NCI-H1105 (cell line): ENCODE measurements around the gene SELENOK.
"Not testable (repeated sequence)": the region's sequence is repeated elsewhere in the genome, so short reads cannot be mapped to it uniquely, and the experiment has no call there.

Experiments
- DNase-seq: peaks from one replicate; lab custom pipeline; 2025; lab: John Stamatoyannopoulos, UW

The SELENOK gene

DNA sequence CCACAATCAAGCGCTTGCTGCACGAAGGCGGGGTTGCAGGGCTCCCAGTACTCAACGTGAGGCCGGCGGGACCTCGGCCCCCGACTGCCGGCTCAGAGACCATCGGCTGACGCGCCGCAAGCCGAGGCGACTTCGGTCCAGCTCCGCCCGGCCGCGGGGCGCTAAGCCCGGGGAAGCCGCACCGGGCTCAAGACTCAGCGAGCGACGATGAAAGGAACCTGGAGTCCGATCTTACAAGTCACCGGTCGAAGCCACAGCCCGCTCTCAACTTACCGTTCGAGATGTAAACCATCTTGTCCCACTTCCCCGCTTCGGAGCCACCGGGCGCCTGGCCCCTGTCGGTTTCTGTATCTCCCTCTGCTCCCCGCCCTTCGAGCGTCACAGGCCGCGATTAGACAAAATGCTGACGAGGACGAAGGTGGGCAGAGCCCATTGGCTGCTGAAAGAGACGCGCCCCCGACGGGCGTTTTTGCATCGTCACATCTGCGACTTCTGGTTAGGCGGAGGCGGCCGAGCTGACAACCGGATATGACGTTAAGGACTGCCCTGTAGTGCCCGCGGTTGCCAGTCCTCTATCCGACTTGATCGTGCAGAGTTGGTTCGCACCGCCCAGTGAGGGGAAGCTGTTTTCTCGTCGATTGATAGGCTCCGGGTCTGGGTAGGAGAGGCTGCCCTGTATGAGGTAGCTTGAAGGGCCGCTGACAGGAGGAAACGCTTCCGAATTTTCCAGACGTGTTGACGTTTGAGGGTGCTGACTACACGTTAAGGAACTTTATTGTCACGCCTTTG lies at the start of gene SELENOK:
Gene SELENOK, minus strand, starts transcription at position 363 of the 789 bp plus-strand sequence.
- DNase-seq = peak; percentile 95

DNA sequence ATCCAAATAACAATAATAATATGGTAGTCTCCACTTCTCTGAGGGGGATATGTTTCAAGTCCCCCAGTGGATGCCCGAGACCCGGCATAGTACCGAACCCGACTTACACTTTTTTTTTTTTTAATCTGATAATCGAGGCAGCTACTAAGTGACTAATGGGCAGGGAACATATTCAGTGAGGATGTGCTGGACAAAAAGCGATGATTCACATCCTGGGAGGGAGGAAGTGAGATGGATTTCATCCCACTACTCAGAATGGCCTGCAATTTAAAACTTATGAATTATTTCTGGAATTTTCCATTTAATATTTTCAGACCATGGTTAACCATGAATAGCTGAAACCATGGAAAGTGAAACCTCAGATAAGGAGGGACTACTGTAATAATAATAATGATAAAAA lies 49.5 kb upstream of the SELENOK start:
- no peak for DNase-seq

DNA sequence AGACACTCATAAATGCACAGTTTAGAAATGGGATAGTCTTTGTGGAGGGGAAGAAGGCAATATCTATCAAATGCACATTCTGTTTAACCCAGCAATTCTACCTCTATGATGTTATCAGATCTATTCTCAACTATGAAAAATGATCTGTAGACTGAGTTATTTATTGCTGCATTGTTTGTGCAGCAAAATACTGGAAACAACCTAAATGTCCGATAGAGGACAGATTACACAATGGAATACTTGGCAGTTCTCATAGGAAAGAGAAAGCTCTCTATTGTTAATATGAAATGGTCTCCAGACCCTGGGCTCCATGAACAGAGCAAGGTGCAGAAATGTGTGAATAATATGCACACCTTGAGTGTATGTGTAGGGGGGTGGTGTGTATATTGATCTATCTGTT lies 49.0 kb upstream of the SELENOK start:
- DNase-seq = no peak

DNA sequence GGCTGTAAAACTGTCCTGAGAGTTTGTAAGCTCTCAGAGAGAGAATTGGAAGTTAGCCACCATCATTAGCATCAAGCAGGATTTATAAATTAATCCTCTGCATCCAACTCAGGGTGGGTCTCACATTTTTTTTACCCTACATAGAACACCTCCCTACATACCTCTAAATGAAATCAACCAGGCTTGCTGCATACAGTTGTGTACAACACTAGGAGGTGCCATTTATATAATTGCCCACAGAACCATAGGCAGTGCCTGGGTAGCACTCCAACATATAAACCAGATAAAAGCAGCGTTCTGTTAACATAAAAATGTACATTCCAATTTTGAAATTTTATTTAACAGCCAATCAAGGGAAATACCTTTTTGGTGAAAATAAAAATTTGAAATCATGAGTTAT lies 48.2 kb upstream of the SELENOK start:
- DNase-seq = no peak

DNA sequence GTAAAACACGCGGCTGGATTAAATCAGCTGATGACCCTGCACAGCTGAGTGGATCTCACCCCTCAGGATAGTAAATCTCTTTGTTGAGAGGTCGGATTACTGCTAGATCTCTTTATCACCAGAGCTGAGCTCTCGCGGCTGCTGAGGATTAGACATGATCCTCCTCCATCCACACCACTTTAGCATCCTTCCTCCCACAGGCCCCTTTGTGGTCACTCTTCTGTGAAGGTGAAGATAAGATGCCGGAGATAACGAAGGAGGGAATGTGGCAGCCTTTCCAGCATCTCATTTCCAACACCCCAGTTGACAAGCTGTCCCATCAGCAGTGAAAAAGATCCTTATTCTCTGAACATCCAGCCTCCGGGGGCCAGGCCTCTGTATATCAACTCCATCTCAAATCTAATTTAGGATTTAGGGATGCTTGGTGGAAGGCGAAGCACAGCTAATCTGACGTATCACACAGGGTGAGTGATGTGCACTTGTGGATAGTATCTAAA lies 47.5 kb upstream of the SELENOK start:
- no peak for DNase-seq

DNA sequence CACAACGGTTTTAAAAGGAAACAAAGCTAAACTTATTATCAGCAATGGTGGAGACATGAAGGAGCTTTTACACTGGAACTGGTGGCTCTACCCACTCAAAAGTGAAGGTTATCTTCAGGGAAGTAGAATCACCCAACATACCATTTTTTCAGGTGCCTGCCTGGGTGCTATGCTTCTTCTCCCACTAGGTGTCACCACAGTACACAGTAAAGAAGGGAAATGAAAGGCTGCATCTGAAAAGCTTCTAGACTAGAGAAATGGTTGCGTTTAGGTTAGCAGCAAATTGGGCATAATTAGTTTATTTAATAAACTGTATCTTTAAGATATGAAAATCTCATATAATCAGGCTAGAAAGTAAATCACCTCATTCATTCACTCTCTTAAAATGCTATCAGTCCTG lies 47.0 kb upstream of the SELENOK start:
- no peak for DNase-seq

DNA sequence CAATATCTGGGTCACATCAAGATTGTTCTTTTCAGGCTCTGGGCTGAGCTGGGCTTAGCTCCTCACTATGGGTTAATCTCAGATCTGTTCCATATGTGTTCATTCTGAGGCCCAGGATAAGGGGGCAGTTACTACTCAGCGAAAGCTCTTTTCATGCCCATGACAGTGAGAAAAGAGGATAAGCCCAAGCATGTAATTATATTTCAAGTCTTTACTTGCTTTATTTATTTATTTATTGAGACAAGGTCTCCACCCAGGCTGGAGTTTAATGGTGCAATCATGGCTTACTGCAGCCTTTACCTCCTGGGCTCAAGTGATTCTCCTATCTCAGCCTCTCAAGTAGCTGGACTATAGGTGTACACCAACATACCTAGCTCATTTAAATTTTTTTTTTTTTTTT lies 44.7 kb upstream of the SELENOK start:
- DNase-seq = no peak

DNA sequence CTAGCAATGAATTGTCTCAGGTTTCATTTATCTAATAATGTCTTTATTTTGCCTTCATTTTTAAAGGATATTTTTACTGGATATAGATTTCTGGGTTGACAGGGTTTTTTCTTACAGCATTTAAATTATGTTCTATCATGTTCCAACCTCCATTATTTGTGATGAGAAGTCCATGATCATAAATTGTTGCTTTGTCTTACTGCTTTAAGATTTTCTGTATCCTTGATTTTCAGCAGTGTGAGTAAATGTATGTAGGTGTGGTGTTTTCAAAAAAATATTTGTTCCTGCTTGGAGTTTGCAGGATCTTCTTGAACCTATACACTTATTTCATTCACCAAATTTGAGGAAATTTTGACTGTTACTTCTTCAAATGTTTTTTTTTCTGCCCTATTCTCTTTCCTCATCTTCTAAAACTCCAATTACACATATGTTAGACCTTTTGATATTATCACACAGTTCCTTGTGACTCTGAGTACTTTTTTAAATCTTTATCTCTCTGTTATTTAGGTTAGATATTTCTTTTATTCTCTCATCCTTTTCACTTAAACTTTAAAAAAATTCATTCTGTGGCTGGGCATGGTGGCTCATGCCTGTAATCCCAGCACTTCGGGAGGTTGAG lies 43.7 kb upstream of the SELENOK start:
- DNase-seq = no peak

DNA sequence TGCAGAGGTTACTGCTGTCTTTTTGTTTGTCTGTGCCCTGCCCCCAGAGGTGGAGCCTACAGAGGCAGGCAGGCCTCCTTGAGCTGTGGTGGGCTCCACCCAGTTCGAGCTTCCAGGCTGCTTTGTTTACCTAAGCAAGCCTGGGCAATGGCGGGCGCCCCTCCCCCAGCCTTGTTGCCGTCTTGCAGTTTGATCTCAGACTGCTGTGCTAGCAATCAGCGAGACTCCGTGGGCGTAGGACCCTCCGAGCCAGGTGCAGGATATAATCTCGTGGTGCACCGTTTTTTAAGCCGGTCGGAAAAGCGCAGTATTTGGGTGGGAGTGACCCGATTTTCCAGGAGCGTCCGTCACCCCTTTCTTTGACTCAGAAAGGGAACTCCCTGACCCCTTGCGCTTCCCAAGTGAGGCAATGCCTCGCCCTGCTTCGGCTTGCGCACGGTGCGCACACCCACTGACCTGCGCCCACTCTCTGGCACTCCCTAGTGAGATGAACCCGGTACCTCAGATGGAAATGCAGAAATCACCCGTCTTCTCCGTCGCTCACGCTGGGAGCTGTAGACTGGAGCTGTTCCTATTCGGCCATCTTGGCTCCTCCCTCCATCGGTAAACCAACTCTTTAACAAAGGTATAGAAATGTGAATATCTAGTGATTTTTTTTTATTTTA lies 35.7 kb upstream of the SELENOK start:
- DNase-seq = not testable (repeated sequence)

DNA sequence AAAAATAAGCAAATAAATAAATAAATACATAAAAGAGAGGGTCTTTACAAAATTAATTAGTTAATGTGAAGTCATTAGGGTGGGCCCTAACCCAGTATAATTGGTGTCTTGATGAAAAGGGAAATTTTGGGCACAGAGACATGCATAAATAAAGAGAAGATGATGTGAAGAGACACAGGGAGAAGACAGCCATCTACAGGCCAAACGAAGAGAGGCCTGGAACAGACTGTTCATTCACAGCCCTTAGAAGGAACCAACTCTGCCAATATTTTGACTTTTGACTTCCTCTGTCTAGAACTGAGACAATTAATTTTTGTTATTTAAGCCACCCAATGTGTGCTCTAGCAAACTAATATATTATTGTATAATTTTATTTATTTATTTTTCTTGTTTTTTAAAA lies 29.6 kb upstream of the SELENOK start:
- no peak for DNase-seq

DNA sequence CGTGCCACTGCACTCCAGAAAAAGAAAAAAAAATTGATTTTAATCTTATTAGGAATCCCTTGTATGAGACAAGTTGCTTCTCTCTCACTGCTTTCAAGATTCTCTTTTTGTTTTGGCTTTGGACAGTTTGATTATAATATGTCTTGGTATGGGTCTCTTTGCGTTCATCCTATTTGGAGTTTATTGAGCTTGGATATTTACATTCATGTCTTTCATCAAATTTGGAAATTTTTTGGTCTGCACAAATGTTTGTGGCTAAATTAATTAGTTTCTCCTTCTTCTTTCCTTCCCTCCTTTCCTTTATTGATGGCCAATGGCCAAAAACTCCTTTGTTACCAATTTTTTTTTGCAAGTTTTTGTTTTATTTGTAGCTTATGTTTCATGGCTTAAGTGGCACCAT lies 28.1 kb upstream of the SELENOK start:
- no peak for DNase-seq

DNA sequence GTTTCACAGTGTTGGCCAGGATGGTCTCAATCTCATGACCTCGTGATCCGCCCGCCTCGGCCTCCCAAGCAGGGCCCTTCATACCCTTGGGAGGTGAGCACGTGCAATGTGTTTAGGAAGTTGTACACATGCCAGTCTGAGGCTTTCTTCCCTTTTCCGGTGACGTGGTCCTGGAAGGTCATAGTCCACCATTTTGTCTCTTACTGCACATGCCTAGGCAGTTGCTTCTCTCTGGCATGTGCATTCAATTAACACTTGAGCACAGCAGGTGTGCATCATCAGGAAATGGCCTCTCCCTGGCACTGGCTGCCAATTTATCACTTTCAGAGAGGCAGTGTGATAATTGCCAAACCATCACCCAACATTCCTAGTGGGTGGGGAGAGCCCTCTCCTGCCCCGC lies 21.7 kb upstream of the SELENOK start:
- no peak for DNase-seq

DNA sequence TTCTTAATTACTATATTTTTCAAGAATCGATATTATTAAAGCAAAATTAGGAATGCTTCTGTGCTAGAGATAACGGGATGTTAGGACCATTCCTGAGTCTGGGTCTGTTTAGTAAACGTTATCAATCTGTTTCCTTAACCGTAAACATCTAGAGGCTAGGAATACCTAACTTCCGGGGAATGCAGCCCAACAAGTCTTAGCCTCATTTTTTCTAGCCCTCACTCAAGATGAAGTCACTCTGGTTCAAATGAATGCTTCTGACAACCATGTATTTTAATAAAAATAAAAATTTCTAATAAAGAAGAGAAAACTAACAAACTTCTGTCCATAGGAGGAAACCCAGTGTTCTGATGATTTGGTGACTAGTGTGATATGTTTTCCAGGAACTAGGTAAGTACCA lies 11.1 kb upstream of the SELENOK start:
- no peak for DNase-seq

DNA sequence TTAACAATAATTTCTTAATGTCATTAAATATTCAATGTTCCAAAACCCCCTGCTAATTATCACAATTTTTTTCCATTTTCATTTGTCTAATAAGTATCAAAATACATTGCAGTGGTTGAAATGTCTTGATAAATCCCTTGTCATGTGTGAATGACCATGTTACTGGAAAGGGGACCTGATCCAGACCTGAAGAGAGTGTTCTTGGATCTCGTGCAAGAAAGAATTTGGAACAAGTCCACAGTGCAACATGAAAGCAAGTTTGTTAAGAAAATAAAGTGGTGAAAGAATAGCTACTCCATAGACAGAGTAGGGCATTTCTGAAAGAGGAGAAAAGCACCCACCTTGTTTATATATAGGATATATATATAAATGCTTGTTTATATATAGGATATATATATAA lies 10.4 kb upstream of the SELENOK start:
- no peak for DNase-seq

DNA sequence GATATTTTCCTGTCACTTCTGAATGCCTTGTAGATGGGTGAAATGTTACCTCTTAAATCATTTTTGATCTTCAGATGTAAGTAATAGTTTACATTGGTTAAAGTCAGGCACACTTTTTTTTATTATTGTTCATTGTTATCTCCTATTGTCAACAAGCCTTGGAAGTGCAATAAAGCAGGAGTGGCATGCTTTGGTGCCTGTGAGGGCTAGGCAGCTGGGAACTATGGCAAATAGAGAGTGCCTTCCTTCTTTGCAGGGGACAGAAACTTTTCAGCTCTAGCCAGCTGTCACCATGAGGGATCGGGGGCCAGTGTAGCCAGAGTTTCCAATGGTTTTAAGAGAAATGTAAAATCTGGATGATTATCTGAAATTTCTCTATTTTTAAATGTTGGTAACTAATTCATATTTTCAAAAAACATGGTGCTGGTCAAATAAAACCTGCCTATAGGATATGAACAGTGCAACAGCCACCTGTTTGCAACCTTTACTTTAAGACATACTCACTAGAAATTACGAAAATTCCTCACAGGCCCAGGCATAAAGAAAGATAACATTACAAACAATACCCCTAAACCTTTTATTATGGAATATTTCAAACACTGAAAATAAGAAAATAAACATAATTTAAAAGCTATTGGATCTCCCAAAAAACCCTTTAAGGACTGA lies 9.1 kb upstream of the SELENOK start:
- no peak for DNase-seq

DNA sequence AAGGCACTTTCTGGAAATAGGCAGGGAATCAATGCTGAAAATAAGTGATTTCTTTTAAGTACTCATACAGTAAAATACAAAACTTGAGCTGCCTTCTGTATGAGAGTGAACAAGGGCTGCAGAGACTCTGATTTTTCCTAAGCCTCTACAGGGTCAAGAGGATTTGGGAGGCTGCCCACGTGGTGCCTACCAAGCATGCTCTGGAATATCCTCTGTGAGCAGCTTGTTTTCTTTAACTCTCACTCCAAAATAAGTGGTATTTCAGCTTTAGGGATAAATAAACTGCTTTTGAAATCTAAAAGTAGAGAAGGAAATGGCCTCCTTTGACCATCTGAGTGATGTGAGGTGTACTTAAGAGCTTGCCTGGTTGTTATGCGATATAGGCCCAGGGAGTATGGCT lies 8.1 kb upstream of the SELENOK start:
- DNase-seq = no peak

DNA sequence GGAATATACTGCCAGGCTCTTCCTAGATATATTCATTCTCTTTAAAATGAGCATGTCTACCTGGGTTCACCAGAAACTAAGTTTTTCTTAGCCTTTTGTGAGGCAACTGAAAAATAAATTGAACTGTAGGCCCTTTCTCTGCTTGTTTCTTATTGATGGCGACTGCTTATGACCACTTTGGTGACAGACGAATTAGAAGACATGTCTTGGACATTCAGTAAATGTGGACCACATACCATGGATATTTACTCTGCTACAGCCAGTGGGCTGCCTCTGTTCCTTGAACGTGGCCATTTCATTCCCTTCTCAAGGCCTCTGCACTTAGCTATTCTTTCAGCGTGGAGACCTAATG lies 603 bp upstream of the SELENOK start:
- no peak for DNase-seq

DNA sequence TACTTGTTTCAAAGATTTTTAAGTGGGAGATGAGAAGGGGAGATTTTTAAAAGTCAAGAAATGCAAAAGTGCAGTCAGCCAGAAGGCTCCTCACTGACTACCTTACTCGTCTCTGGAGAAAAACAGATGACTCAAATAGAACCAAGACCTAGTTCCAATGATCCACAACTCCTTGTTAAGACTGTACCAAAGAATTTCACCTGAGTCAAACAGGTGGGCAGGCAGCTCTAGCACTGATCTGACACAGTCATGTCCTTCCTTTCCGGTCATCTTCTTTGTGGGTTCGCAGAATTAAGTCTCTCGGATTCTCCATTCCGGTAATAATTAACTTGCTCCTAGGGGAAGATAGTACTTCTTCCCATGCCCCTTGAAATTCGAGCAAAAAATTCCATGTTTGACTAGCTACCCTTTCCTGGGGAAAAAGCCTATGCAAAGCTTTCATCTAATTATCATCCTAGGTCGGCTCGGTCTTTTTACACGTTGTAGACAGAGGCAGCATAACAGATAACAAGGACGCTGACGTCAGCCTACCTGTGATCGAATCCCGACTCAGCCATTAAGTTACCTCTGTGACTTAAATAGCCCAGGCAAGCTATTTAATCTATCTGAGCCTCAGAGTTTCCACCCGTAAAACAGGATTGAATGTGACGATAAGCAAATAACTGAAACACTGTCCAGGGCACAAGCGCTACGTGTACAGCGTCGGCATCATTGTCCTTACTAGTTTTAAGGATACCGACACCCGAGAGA lies 758 bp downstream of the SELENOK start:
- no peak for DNase-seq

DNA sequence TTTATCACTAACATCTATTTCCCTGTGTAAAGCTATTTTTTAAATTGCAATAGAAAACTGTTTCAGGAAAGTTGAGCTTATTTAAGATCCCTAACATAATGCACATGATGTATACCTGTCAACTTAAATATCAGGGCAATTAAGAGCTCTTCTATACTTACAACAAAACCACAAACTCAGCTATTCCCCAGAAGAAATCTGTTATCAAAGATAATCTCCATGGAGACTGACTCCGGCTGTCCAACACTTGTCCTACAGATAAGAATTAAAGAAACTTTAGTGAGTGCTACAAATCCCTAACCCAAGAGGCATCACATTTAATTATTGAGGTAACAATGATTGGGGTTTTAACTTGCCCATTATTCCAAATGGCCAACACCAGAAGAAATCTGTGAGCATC lies 3.4 kb downstream of the SELENOK start:
- DNase-seq = no peak

DNA sequence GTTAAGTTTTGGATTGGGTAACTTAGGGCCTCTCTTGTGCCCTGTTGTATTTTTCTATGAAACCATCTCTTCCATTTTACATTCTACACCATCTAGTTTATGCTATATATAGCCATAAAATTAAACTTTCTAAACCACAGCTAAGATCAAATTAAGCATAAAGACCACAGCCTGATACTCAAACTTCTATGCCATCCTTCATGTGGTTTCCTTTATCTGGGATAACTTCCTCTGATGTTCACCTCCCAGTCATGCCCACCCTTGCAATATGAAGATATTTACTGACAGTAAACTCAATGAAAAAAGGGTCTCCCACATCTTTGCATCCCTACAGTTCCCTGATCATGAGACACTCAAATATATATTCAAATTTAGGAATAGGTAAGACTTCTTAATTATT lies 4.2 kb downstream of the SELENOK start:
- no peak for DNase-seq

DNA sequence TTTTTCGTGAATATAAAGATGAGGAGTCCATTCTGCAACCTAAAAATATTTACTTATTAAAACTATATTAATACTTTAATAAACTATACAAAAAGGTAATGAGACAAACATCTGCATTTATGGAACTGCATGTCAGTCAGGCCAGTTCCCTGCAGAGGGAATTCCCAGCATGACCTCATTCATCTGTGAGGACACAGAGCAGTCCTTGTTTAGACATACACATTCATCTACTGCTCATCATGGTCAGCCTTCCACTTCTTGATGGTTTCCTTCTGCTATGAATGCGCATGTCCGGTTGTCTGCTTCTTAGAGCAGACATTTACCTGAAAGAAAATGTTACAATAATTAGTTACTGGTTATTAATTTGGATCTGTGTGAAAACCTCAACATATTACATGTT lies 6.4 kb downstream of the SELENOK start:
- no peak for DNase-seq

DNA sequence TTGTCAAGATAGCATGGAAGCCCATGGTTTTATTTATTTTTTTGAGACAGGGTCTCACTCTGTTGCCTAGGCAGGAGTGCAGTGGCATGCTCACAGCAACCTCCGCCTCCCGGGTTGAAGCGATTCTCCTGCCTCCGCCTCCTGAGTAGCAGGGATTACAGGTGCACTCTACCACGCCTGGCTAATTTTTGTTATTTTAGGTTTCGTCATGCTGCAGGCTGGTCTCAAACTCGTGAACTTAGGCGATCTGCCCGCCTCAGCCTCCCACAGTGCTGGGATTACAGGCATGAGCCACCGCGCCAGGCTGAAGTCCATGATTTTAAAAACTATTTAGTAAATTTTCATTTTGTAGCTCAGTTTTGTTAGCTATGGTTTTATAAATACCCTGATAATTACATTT lies 7.0 kb downstream of the SELENOK start:
- DNase-seq = no peak
